ENCODE results near the gene EHMT1. TPM values are rescaled to one million over a fixed set of nuclear protein-coding genes. Genes with fewer than 3 reads are reported as not detected.

Gene EHMT1
- total RNA-seq, 6 experiments from 2014 or later, result 26.8 to 51.9 (median 36.7) TPM

DNA sequence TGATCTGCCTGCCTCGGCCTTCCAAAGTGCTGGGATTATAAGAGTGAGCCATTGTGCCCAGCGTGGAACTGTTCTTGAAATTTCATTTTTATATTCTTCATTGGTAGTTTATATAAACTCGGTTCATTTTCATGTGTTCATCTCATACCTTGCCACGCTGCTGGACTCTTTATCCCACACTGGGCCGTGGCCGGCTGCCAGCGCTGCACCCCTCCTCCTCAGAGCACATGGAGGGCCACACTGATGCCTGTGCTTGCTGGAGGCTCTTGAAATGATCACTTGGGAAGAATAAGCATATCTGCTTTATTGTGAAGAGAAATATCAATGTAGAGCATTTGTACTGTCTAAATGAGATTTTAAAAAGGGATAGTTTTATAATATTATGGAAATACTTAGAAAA, 69.5 kb downstream of the EHMT1 start:
- DNase-seq (no peak), ATAC-seq (no peak)
- Histone ChIP-seq H3K27me3 (no peaks in the 10 kb centered on the region), H3K4me3 (no peak overlapping the region), H3K9me3 (no peaks in the 10 kb centered on the region), H3K36me3 (no peaks in the 10 kb centered on the region), H3K27ac (no peak overlapping the region), H3K4me1 (peaks cover 0 to 26% (median 6%) of the 10 kb centered on the region in 4 donors)
- intact Hi-C loops (cut with DNase I), result no loop called here
- TF ChIP-seq, protein P1, sequence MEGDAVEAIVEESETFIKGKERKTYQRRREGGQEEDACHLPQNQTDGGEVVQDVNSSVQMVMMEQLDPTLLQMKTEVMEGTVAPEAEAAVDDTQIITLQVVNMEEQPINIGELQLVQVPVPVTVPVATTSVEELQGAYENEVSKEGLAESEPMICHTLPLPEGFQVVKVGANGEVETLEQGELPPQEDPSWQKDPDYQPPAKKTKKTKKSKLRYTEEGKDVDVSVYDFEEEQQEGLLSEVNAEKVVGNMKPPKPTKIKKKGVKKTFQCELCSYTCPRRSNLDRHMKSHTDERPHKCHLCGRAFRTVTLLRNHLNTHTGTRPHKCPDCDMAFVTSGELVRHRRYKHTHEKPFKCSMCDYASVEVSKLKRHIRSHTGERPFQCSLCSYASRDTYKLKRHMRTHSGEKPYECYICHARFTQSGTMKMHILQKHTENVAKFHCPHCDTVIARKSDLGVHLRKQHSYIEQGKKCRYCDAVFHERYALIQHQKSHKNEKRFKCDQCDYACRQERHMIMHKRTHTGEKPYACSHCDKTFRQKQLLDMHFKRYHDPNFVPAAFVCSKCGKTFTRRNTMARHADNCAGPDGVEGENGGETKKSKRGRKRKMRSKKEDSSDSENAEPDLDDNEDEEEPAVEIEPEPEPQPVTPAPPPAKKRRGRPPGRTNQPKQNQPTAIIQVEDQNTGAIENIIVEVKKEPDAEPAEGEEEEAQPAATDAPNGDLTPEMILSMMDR (IDR thresholded peaks at IDR 0.05), result no peak
- TF ChIP-seq POLR2A (IDR thresholded peaks at IDR 0.05), result no peak
- WGBS (ENCODE audit: insufficient coverage, low coverage, low lambda C conversion rate, missing lambda C conversion rate), result 90% methylated on average over 6 of the region's 7 CpGs

DNA sequence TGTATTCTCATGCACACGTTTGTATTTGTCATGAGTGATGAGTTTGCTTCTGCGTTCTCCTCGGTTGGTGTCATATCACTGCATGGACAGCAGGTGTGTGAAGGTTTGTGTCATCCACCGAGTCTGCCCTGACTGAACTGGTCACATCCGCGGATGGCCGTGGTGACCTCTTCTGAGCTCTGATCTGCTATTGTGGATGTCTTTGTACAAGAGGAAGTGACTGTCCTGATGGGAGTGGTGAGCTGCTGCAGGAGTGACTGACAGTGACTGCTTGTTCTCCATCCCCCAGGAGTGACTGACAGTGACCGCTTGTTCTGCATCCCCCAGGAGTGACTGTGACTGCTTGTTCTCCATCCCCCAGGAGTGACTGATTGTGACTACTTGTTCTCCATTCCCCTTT, 69.9 kb downstream of the EHMT1 start:
- intact Hi-C loops (cut with DNase I), result no loop called here
- Histone ChIP-seq H3K4me3 (no peak overlapping the region), H3K27ac (no peak overlapping the region), H3K9me3 (no peaks in the 10 kb centered on the region), H3K4me1 (peaks cover 0 to 26% (median 6%) of the 10 kb centered on the region in 4 donors), H3K27me3 (no peaks in the 10 kb centered on the region), H3K36me3 (no peaks in the 10 kb centered on the region)
- peak; percentile 35 to 72 (median 62) for ATAC-seq
- no peak for DNase-seq
- 42% methylated on average over 8 of the region's 8 CpGs for WGBS (ENCODE audit: insufficient coverage, low coverage, low lambda C conversion rate, missing lambda C conversion rate)
- no peak for TF ChIP-seq POLR2A (IDR thresholded peaks at IDR 0.05)
- TF ChIP-seq, protein P1 (IDR thresholded peaks at IDR 0.05), result no peak

DNA sequence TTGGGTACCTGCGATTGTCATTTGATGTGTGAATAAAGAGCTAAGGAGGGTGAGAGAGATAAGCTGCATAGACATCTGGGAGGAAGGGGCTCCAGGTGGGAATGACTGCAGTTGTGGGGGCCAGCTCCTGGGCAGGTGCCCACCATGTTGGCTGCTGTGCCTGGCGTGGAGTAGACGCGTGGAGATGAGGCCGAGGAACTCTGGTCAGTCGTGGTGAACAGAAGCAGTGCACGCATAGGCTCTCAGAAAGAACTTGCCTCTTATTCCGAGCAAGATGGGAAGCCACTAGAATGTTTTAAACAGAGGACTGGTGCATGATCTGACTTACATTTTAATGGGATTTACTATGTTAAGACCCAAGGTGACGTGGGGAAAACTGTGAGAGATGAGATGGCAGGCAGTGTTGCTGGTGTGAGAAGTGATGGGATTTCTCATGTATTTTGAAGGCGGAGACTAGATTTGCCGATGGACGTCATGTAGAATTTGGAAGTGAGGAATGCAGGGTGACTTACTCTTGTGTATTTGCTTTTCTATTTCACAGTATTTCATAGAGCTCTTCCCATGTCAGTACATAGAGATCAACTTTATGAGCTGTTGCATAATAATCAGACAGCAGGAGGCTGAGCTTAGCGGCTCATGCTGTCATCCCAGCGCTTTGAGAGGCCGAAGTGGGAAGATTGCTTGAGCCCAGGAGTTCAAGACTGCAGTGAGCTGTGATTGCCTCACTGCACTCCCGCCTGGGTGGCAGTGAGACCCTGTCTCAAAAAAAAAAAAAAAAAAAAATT, 71.1 kb downstream of the EHMT1 start:
- Histone ChIP-seq H3K36me3 (no peaks in the 10 kb centered on the region), H3K27ac (no peak overlapping the region), H3K27me3 (no peaks in the 10 kb centered on the region), H3K4me1 (peaks cover 0 to 26% (median 7%) of the 10 kb centered on the region in 4 donors), H3K4me3 (no peak overlapping the region), H3K9me3 (no peaks in the 10 kb centered on the region)
- TF ChIP-seq POLR2A (IDR thresholded peaks at IDR 0.05), result no peak
- TF ChIP-seq, protein P1 (IDR thresholded peaks at IDR 0.05), result no peak
- WGBS (ENCODE audit: insufficient coverage, low coverage, low lambda C conversion rate, missing lambda C conversion rate), result 70% methylated on average over 13 of the region's 16 CpGs
- ATAC-seq (peak; percentile 77 to 85 (median 80)), DNase-seq (no peak)
- intact Hi-C loops (cut with DNase I), result no loop called here

DNA sequence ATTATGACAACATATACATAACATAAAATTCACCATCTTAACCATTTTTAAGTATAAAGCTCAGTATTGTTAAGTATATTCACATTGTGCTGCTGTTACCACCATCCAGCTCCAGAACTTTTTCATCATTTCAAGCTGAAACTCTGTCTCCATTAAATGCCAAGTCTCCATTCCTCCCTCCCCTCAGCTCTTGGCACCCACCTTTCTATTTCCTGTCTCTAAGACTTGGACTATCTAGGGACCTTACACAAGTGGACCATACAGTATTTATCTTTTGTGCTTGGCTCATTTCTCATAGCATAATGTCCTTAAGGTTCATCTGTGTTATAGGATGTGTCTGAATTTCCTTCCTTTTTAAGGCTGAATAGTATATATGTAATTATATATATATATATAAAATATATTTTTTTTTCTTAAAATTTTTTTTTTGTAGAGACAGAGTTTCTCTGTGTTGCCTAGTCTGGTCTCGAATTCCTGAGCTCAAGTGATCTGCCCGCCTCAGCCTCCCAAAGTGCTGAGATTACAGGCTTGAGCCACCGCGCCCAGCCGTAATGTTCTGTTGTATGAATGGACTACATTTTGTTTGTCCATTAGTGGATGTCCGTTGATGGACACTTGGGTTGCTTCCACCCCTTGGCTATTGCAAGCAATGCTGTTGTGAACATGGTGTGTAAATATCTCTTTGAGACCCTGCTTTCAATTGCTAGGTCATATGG, 72.3 kb downstream of the EHMT1 start:
- no peak for TF ChIP-seq POLR2A (IDR thresholded peaks at IDR 0.05)
- TF ChIP-seq, protein P1 (IDR thresholded peaks at IDR 0.05), result no peak
- Histone ChIP-seq H3K27ac (no peak overlapping the region), H3K4me1 (peaks cover 0 to 34% (median 11%) of the 10 kb centered on the region in 4 donors), H3K36me3 (no peaks in the 10 kb centered on the region), H3K27me3 (no peaks in the 10 kb centered on the region), H3K4me3 (no peak overlapping the region), H3K9me3 (no peaks in the 10 kb centered on the region)
- no peak for ATAC-seq
- DNase-seq, result no peak
- intact Hi-C loops (cut with DNase I), result no loop called here
- 88% methylated on average over 3 of the region's 6 CpGs for WGBS (ENCODE audit: insufficient coverage, low coverage, low lambda C conversion rate, missing lambda C conversion rate)

Measured in right lobe of liver (tissue), 6 donors.